Endodermal cell (in vitro differentiated cells): ENCODE data around the gene FCRLA. TPM values are rescaled to one million over a fixed set of nuclear protein-coding genes. Genes with fewer than 3 reads are reported as not detected.

Source experiments
- DNase-seq: peaks from one replicate; pipeline ENCODE4 v3.0.0-alpha.2; 2017
- H3K27ac ChIP-seq: 2 replicates; pipeline ENCODE4 v1.5.1; 2013; ENCODE audit warnings: mild to moderate bottlenecking, low read depth, low read length, moderate library complexity
- H3K27me3 ChIP-seq: 2 replicates; pipeline ENCODE4 v1.6.1; 2013; ENCODE audit warnings: mild to moderate bottlenecking, low read length, moderate library complexity; ENCODE audit not compliant: insufficient read depth, control insufficient read depth, poor library complexity, severe bottlenecking
- H3K36me3 ChIP-seq: 2 replicates; pipeline ENCODE4 v1.7.0; 2013; ENCODE audit warnings: mild to moderate bottlenecking, low read length, moderate library complexity; ENCODE audit not compliant: control insufficient read depth, insufficient read depth
- H3K4me1 ChIP-seq: one replicate; pipeline ENCODE4 v1.7.0; 2013; ENCODE audit warnings: low read length; ENCODE audit not compliant: control insufficient read depth, insufficient read depth
- H3K4me3 ChIP-seq: 2 replicates; pipeline ENCODE4 v1.5.1; 2013; ENCODE audit warnings: mild to moderate bottlenecking, low read length, moderate library complexity
- H3K9ac ChIP-seq: 2 replicates; pipeline ENCODE4 v1.6.1; 2013; ENCODE audit warnings: mild to moderate bottlenecking, low read length, moderate library complexity; ENCODE audit not compliant: poor library complexity, severe bottlenecking; ENCODE audit errors: extremely low read depth
- H3K9me3 ChIP-seq: 2 replicates; pipeline ENCODE4 v1.6.1; 2013; ENCODE audit warnings: mild to moderate bottlenecking, low read length, moderate library complexity; ENCODE audit not compliant: control insufficient read depth
- H3K27ac Mint-ChIP-seq: 2 replicates; pipeline ENCODE4 v1.8.0; 2020; ENCODE audit warnings: mixed read lengths
- H3K27me3 Mint-ChIP-seq: 2 replicates; pipeline ENCODE4 v1.8.0; 2021; ENCODE audit warnings: mild to moderate bottlenecking, mixed read lengths; ENCODE audit not compliant: insufficient read depth
- H3K36me3 Mint-ChIP-seq: 2 replicates; pipeline ENCODE4 v1.8.0; 2020; ENCODE audit warnings: low read depth, mixed read lengths
- H3K4me1 Mint-ChIP-seq: 2 replicates; pipeline ENCODE4 v1.8.0; 2020; ENCODE audit warnings: mixed read lengths
- H3K4me3 Mint-ChIP-seq: 2 replicates; pipeline ENCODE4 v1.8.0; 2020; ENCODE audit warnings: mild to moderate bottlenecking, moderate library complexity, mixed read lengths
- H3K9me3 Mint-ChIP-seq: 2 replicates; pipeline ENCODE4 v1.8.0; 2020; ENCODE audit warnings: mild to moderate bottlenecking, mixed read lengths
- WGBS, 2 experiments: methylation state at CpG; one replicate each; pipeline versions ENCODE4 v1.1.5 to v1.1.7; 2013; ENCODE audit warnings: missing lambda C conversion rate in 2 of 2, mixed read lengths in 1 of 2; ENCODE audit not compliant: insufficient coverage in 1 of 2, insufficient read length in 1 of 2; 5-methylcytosine and 5-hydroxymethylcytosine counted together
- total RNA-seq, 2 donors: library from RNA; stranded (reverse); fragmentation: NEBNext Ultra II Directional in 1 of 2; extraction: Animal tissue kit (Norgen Biotek cat#: 25700) in 1 of 2; gene quantifications; 2 replicates in 1 of 2; 3 replicates in 1 of 2; pipeline ENCODE4 v1.2.1, GENCODE V29; 2021
- TF ChIP-seq, protein P1 (sequence below): fragments of 200-600 bp; sonication (generic); conservative IDR thresholded peaks from 2 replicates; pipeline ENCODE4 v1.5.0; 2021; ENCODE audit warnings: antibody characterized with exemption, mild to moderate bottlenecking

Gene FCRLA
- total RNA-seq, 2 donors from 2014 or later = not detected

DNA sequence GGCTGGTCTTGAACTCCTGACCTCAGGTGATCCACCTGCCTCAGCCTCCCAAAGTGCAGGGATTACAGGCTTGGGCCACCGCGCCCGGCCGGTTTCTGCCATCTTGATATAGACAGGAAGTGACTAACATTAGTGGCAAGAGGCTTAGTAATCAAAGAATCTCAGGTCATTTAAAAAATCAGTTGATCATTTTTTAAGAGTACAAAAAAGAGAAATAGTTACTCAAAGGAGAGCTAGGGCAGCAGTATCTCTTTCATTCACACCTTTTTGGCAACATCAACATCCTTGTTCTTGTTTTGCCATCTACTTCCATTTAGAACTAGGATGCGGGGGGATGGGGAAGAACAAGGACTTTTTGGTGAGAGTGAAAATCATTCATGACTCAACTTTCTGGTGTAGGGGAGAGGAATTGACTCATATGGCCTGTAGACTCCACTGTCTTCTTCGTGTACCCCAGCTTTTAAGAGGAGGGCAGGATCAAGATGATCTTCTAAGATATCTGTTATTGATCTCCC, 23.1 kb downstream of the FCRLA start:
- H3K9ac ChIP-seq = no peak overlapping the region
- peaks cover 16% of the 10 kb centered on the region for H3K4me1 ChIP-seq
- TF ChIP-seq, protein P1, sequence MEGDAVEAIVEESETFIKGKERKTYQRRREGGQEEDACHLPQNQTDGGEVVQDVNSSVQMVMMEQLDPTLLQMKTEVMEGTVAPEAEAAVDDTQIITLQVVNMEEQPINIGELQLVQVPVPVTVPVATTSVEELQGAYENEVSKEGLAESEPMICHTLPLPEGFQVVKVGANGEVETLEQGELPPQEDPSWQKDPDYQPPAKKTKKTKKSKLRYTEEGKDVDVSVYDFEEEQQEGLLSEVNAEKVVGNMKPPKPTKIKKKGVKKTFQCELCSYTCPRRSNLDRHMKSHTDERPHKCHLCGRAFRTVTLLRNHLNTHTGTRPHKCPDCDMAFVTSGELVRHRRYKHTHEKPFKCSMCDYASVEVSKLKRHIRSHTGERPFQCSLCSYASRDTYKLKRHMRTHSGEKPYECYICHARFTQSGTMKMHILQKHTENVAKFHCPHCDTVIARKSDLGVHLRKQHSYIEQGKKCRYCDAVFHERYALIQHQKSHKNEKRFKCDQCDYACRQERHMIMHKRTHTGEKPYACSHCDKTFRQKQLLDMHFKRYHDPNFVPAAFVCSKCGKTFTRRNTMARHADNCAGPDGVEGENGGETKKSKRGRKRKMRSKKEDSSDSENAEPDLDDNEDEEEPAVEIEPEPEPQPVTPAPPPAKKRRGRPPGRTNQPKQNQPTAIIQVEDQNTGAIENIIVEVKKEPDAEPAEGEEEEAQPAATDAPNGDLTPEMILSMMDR = no peak
- H3K27ac Mint-ChIP-seq = no peak overlapping the region
- peaks cover 61% of the 10 kb centered on the region for H3K27me3 ChIP-seq
- H3K4me1 Mint-ChIP-seq = peaks cover 33% of the 10 kb centered on the region
- peaks cover 72% of the 10 kb centered on the region for H3K27me3 Mint-ChIP-seq
- H3K27ac ChIP-seq = no peak overlapping the region
- H3K4me3 ChIP-seq = no peak overlapping the region
- 92 to 94% methylated on average over 6 of the region's 6 CpGs for WGBS, 2 experiments
- H3K36me3 ChIP-seq = no peaks in the 10 kb centered on the region
- no peaks in the 10 kb centered on the region for H3K9me3 Mint-ChIP-seq
- no peak for DNase-seq
- no peaks in the 10 kb centered on the region for H3K9me3 ChIP-seq
- H3K4me3 Mint-ChIP-seq = no peak overlapping the region
- no peaks in the 10 kb centered on the region for H3K36me3 Mint-ChIP-seq

DNA sequence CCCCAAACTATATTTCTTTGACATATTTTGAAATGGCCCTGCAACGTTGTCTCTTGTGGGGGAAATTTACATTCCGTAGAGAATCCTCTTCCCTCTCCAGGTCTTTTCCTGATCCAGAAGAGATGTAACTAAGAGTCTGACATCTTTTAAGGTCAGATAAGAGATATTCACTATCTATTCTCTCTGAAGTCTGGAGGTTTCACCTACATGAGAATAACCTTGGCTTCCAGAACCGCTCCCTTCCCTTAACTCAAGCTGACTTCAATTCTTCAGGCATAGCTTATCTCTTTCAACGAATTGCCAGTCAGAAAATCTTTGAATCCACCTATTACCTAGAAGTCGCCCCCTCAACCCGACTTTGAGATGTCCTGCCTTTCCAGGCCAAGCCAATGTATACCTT, 24.2 kb downstream of the FCRLA start:
- Histone ChIP-seq H3K9me3 (no peaks in the 10 kb centered on the region), H3K4me1 (peaks cover 22% of the 10 kb centered on the region), H3K36me3 (no peaks in the 10 kb centered on the region), H3K4me3 (no peak overlapping the region), H3K27ac (no peak overlapping the region), H3K27me3 (peaks cover 50% of the 10 kb centered on the region), H3K9ac (no peak overlapping the region)
- TF ChIP-seq, protein P1 = no peak
- no peak for DNase-seq
- Mint-ChIP-seq H3K4me1 (peaks cover 36% of the 10 kb centered on the region), H3K4me3 (no peak overlapping the region), H3K36me3 (no peaks in the 10 kb centered on the region), H3K27ac (no peak overlapping the region), H3K9me3 (no peaks in the 10 kb centered on the region), H3K27me3 (peaks cover 61% of the 10 kb centered on the region)
- 71 to 100% methylated on average over 2 to 6 of the region's 6 CpGs for WGBS, 2 experiments

DNA sequence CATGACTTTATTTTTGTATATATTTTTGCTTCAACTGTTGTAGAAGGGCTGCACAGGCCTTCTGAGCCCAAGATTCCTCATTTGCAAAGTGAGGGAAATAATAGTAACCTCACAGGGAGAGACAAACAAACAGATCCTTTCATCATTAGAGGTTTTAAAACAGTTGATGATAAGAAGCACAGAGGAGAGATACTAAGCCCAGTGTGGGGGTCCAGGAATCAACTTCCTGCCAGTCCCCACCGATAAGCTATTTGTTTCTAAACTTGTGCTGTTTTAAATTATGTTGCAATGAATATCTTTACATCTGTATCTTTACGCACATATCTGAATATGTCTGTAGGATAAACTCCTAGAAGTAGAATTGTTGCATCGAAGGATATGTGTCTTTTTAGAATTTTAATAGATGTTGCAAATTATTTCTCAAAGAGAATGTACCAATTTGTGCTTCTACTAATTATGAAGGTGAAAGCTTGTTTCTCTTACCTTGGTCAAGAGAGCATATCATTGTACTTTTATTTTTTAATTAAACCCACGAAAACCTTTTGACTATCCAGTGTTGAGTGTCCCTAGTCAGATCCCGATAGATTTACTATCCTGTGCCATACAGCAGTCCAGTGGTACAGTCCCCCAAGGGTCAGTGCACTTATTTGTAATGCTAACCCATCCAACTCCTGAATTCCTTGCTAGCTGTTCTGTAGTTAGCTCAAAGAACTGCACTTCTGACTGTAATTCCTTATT, 25.1 kb downstream of the FCRLA start:
- 83% methylated on average over 4 to 5 of the region's 5 CpGs for WGBS, 2 experiments
- TF ChIP-seq, protein P1 = no peak

More for the DNA sequence above, 25.1 kb downstream of the FCRLA start:
- H3K9ac ChIP-seq = no peak overlapping the region
- Mint-ChIP-seq H3K36me3 (no peaks in the 10 kb centered on the region), H3K27ac (no peak overlapping the region), H3K27me3 (peaks cover 60% of the 10 kb centered on the region), H3K4me1 (peaks cover 39% of the 10 kb centered on the region), H3K9me3 (no peaks in the 10 kb centered on the region), H3K4me3 (peak overlapping the region; percentile 7)
- peaks cover 24% of the 10 kb centered on the region for H3K4me1 ChIP-seq
- no peak for DNase-seq
- H3K27me3 ChIP-seq = peaks cover 47% of the 10 kb centered on the region
- H3K9me3 ChIP-seq = no peaks in the 10 kb centered on the region
- H3K4me3 ChIP-seq = no peak overlapping the region
- no peak overlapping the region for H3K27ac ChIP-seq
- no peaks in the 10 kb centered on the region for H3K36me3 ChIP-seq
